NCI-H2196 treated with DMSO at 0.1 percent for 48 hours (cell line): ENCODE results near the gene GPC6.
"Not testable (repeated sequence)": the region's sequence is repeated elsewhere in the genome, so short reads cannot be mapped to it uniquely, and the experiment has no call there.

ENCODE experiments used
- DNase-seq: peaks from one replicate; lab custom pipeline; 2025; ENCODE audit not compliant: unreplicated experiment; lab: John Stamatoyannopoulos, UW

The GPC6 gene

DNA sequence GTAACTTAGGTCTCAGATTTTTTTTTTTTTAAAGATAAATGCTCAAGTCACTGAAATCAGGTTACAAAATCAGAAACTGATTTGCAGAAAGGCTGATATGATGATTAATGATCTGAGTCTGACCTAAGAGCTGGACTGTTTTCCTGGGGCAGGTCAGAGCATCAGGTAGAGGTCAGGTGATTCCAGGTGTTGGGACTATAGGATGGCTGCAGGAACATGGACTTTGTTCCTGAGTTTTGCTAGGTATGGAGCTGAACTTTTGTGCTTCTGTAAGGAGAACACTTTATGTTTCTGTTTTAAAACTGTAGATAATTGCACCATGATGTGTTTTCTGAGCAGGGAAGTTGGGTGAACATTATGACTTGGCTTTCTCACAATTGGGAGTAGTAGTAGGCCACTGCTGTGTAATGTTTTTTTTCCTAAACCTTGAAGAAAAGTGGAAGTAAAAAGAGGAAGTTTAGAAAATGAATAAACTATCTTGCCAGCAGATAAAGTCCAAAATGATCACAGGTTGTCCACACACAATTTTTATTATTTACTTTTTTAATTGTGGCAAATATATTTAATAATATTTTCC lies 955.7 kb downstream of the GPC6 start:
- no peak for DNase-seq

DNA sequence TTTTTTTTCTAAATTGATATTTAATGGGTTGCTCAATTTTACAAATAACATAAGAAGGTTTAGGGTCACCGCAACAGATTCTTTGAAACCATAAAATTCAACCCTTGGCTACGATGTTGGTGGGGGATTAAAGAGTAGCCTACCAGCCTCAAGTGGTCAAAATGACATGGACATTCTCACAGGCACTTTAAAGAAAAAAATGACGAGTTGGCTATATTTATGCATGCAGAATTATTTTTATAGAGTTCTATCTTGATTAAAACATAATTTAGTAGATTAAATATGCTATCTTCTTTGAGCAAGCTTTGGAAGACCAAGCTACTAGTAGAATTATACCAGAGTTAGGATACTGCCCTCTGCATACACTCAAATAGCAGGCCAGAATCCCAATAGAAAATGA lies 959.9 kb downstream of the GPC6 start:
- DNase-seq, result no peak

DNA sequence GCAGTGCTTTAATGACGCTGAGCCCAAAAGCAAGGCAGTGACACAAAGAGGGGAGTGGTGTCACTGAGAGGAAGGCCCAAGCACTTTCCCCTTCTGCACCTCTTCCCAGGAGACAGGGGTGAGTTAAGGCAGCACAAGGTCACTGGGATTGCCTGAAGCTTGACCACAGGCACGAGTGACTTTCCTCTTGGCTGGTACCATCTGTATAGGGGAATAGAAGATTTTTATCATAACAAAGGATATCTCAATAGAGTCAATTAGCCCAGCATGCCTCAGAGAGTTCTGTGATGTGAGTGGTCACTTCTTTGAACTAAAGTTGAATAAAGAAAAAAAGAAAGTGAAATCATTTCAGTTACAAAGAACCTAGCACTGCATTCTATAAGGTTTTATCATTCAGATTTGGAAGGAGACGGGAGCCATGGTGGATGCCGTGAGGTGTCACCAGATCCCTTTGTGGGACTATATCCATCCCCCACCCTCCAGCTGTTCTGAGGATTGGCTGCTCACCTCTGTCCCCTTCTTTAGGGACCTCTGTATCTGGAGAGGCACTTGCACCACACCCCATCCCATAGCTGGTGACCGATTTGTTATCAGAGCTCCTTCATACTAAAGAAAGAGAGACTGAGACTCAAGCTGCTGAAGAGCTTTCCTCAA lies 961.7 kb downstream of the GPC6 start:
- no peak for DNase-seq

DNA sequence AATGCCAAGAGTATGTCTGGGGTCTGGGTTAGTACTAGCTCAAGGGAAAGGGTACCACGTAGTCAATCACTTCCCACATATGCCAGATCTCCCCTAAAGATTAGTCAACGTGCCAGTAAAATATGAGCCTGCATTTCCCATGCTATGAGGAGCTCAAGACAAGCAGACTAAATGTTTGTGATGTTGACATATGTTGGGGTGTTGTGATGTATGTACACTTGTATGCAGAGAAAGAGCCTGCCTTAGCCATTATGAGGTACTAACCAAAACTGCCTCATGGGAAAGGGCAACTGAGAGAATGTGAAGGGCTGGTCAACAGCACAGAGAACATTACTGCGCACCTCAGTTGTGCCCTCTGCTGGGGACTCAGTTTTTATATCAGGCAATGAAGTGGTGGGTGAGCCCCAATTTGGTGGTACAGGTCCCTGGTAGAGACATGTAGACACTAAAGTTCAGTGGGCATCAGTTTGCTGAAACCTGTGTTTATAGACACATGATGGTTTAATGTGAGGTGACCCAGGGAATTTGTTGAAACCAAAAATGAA lies 965.9 kb downstream of the GPC6 start:
- no peak for DNase-seq

- no peak for DNase-seq
Measured at GRCh38 chr13:94195715-94196114, 969.1 kb downstream of the GPC6 start.

GRCh38 chr13:94196413-94196812 lies 969.8 kb downstream of the GPC6 start:
- no peak for DNase-seq

GRCh38 chr13:94198681-94199080 lies 972.1 kb downstream of the GPC6 start:
- DNase-seq, result no peak

DNA sequence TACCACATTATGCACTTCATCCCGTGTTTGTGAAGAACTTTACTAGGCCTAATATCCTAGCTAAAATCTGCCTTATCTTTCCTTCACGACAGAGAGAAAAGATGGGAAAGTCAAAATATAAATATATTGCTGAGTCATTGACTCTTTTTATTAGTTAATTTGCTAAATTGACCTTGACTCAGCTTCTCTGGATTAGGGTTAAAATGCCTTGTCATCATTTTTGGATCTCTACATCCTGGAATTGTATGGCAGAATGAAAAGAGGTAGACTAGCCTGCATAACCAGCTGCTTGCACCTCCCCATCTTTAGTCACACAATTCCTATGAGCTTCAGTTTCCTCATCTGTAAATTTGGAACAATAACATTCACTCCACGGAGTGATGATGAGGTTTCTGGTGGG lies 972.5 kb downstream of the GPC6 start:
- no peak for DNase-seq

- no peak for DNase-seq
Measured at GRCh38 chr13:94201022-94201421, 974.4 kb downstream of the GPC6 start.

DNA sequence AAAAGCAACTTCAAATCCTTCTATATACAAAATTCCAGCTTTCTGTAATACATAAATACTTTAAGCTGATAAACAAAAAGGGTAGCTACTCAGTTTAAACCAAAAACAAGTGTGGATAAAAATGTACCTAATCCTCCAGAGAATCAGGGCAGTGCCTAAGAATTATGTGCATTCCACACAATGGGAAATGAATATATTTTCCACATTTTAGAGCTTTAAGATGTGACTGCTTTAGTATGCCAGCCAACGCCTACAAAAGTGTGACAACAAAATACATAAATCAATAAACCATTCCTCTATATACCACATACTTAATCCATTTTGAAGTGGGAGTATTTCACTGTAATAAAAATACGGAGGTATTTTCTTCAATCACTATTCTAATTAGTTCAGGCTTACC lies 977.6 kb downstream of the GPC6 start:
- DNase-seq, result no peak

DNA sequence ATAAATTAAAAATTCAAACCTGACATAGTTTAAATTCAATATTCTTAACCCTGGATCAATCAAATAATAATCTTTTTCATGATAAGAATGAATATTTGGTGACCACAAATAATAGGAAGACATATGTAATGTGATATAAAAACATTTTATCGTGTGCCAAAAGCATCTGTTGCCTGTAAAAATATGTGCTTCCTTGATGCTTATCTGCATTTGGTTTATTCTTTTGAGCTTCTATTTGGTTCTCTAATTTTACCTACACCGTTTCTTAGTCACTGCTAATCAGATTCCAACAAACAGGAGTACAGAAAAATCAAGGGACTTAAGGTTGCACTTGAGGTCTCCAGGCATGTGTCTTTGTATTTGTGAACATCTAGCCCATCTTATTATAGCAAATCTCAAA lies 978.3 kb downstream of the GPC6 start:
- no peak for DNase-seq

DNA sequence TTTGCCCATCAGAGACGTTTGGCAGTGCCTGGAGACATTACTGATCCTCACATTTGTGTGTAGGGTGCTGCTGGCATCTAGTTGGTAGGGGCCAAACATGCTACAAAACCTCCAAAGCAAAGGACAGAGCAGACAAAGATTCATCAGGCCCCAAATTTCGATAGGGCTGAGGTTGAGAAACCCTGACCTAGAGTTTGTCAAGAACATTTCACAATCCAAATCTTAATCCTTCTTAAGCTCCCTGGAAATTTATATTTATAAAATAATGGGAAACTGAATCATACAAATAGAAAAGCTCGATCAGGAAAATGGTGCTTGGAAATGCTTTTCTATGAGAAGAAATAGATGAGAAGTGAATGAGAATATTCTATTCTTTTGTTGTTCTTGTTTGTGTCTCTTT lies 979.3 kb downstream of the GPC6 start:
- DNase-seq, result no peak

DNA sequence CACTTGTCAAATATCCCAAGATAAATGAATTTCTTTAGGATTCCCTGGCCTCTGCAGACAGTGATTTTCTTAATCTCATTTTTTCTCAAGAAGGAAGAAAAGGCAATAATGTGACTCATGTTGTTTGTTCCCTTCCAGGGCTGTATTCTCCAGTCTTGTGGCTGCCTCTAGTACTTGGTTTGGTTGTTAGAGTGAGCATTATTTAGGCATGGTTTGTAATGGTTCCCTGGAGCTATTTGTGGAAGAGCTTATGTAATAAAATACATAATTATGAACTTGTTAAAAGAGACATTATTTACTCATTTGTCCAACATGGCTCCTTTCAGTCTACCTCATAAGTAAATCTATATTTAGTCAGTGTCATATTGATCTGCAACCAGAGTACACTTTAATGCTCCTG lies 982.5 kb downstream of the GPC6 start:
- no peak for DNase-seq

GRCh38 chr13:94209913-94210312 lies 983.3 kb downstream of the GPC6 start:
- DNase-seq, result not testable (repeated sequence)

GRCh38 chr13:94210816-94211215 lies 984.2 kb downstream of the GPC6 start:
- no peak for DNase-seq

- no peak for DNase-seq
Measured at GRCh38 chr13:94212196-94212595, 985.6 kb downstream of the GPC6 start.

DNA sequence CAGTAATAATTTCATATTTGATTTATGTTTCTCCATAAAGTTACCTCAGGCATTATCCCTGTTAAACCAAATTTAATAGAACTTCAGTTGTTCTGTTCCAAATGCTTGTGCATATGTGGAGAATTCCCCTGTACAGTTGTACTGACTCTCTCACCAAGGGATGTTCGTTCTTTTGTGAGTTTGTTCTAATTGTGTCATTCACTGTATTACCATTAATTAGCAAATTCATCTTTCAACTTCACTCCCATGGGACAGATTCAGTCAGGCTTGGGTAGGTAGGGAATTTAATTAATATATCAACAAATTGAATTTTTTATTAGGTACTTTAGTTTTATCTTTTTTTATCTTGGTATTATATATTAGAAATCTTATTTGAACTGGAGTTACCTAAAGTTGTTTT lies 987.5 kb downstream of the GPC6 start:
- no peak for DNase-seq

DNA sequence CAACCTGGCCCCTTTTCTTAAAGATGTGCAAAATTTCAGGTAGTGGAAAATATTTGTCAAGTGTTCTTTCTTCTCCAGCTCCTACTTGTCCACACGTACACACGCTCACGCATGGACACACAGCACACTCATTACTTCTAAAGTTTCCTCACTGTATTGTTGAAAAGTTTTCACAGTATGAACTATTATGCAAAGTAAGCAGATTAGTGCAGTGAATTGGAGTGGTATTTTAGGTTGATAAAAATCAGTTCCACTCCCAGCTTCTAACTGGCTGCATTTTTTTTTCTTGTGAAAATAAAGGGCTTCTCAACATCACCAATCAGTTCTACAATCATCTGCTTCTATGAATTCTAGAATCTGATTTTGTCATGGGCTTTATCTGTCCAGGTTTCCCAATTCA lies 988.4 kb downstream of the GPC6 start:
- DNase-seq, result no peak

DNA sequence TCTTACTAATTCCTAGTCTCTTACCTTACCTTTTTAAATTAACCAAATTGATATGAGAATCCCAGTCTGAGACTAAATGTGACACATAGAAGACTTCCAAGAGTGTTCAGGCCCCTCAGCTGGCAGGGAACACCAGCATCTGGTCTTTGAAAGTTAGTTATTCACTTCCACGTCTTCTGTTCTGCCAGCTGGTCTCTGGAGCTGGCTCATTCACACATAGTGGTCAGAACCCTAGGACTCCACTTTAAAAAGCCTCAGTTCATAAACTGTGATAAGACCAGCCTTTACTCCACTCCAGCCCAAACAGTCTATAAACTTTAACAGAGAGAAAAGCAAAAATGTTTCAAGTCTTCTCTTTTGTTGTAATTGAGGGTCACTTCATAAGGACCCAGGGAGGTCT lies 989.9 kb downstream of the GPC6 start:
- no peak for DNase-seq

- DNase-seq, result no peak
Measured at GRCh38 chr13:94217370-94217769, 990.8 kb downstream of the GPC6 start.

- no peak for DNase-seq
Measured at GRCh38 chr13:94218537-94218936, 991.9 kb downstream of the GPC6 start.

DNA sequence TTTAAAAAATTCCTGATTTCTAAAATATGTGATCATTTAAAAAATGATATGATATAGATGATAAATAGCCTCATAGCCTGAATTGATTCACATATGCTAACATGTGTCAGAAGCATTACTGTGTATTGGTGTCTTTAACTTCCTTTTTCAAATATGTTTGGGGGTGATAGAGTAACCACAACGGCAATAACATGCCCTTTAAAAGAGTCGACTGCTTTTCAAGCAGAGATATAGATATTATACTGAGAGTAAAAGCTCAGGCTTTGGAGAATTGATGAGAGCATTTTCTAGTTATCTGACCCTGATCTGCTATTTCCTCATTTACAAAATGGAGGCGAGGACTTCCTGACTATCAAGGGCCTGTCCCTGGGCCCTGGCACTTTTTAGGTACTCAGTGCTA lies 992.3 kb downstream of the GPC6 start:
- no peak for DNase-seq

DNA sequence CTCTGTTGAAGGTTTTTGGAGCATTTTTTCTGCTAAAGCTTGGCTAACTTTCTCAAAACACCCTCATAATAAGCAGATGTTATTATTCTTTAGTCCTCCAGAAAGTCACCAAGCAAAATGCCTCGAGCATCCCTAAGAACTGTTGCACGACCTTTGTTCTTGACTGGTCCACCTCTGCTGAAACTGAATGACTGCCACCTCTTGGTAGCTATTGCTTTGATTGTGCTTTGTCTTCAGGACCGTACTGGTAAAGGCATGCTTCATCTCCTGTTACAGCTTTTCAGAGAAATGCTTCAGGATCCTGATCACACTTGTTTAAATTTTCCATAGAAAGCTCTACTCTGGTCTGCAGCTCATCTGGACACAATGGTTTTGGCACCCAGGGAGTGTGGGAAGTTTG lies 998.1 kb downstream of the GPC6 start:
- DNase-seq, result no peak
